ENCODE data around the gene WLS.

Gene WLS

GRCh38 chr1:68225781-68226180 is 6.5 kb downstream of the WLS start:
- DNase-seq: no peak

- DNase-seq: no peak
Measured at GRCh38 chr1:68223687-68224086, 8.6 kb downstream of the WLS start.

- DNase-seq: no peak
Measured at GRCh38 chr1:68221980-68222373, 10.3 kb downstream of the WLS start.

- DNase-seq: no peak
Measured at GRCh38 chr1:68221001-68221979, 11.0 kb downstream of the WLS start.

- DNase-seq: no peak
Measured at GRCh38 chr1:68220420-68220819, 11.9 kb downstream of the WLS start.

GRCh38 chr1:68218490-68218889 is 13.8 kb downstream of the WLS start:
- peak; percentile 14 for DNase-seq

- no peak for DNase-seq
Measured at GRCh38 chr1:68217618-68218017, 14.7 kb downstream of the WLS start.

GRCh38 chr1:68217060-68217554 is 15.2 kb downstream of the WLS start:
- no peak for DNase-seq

GRCh38 chr1:68216089-68216772 is 16.1 kb downstream of the WLS start:
- DNase-seq: no peak

GRCh38 chr1:68213843-68214242 is 18.5 kb downstream of the WLS start:
- DNase-seq: peak; percentile 24

GRCh38 chr1:68211761-68212380 is 20.5 kb downstream of the WLS start:
- no peak for DNase-seq

- DNase-seq: no peak
Measured at GRCh38 chr1:68210829-68211228, 21.5 kb downstream of the WLS start.

GRCh38 chr1:68210027-68210426 is 22.3 kb downstream of the WLS start:
- no peak for DNase-seq

- DNase-seq: no peak
Measured at GRCh38 chr1:68206848-68207689, 25.3 kb downstream of the WLS start.

GRCh38 chr1:68205794-68206358 is 26.4 kb downstream of the WLS start:
- DNase-seq: no peak

GRCh38 chr1:68204977-68205630 is 27.2 kb downstream of the WLS start:
- DNase-seq: no peak

- no peak for DNase-seq
Measured at GRCh38 chr1:68202239-68202832, 30.0 kb downstream of the WLS start.

GRCh38 chr1:68201546-68202238 is 30.6 kb downstream of the WLS start:
- no peak for DNase-seq

- DNase-seq: no peak
Measured at GRCh38 chr1:68199603-68200002, 32.7 kb downstream of the WLS start.

- no peak for DNase-seq
Measured at GRCh38 chr1:68198752-68199151, 33.6 kb downstream of the WLS start.

- no peak for DNase-seq
Measured at GRCh38 chr1:68197891-68198290, 34.4 kb downstream of the WLS start.

Data from NCI-H82 (cell line).